DMS53 (cell line): ENCODE results near the gene REL.
"Not testable (repeated sequence)": the region's sequence is repeated elsewhere in the genome, so short reads cannot be mapped to it uniquely, and the experiment has no call there.

ENCODE experiments used
- DNase-seq: peaks from one replicate; lab custom pipeline; 2025; lab: John Stamatoyannopoulos, UW

Gene REL

GRCh38 chr2:60881047-60881932 lies at the start of gene REL:
Gene REL (plus strand): TSS chr2:60881574. CDS start chr2:60881841, 267 bp downstream.
- peak; percentile 97 for DNase-seq

GRCh38 chr2:60831921-60832320 lies 49.5 kb upstream of the REL start:
- no peak for DNase-seq

- no peak for DNase-seq
Observed at GRCh38 chr2:60832621-60833020, 48.8 kb upstream of the REL start.

DNA sequence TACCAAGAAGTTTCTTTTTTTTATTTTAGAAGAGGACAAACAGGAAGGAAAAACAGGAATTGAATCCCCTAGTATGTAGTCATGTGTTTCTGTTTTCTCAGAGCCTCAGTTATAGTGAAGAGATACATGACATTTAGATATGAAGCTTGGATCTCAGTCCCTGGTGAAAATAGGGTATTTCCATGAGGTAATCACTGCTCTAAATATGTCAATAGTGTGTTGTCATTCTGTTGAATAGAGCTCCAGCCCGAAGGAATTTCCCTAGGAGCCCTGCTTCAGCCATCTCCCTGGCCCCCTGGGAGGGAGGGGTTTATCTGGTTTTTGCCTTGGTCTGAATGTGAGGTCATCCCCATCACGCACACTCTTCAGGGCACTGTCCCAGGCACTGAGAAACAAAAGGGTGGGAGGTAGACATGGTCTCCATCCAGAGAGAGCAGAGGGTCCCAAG lies 47.1 kb upstream of the REL start:
- no peak for DNase-seq

DNA sequence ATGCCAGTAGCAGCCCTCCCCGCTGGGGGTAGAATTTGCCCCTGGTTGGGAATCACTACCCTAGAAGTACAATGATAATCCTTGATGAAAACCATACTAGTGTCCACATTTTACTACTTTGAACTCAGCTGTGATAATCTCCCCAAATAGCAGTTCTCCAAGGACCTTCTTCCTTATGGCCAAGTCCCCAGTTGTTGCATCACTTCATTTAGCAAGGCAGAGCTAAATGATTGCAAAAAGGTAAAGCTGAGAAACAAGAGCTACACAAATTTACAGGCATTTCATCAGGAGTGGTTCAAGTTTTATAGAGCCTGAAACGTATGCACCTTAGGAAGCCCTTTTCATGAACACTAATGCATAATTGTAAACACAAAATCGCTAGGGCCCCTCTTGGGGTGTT lies 44.9 kb upstream of the REL start:
- DNase-seq, result no peak

DNA sequence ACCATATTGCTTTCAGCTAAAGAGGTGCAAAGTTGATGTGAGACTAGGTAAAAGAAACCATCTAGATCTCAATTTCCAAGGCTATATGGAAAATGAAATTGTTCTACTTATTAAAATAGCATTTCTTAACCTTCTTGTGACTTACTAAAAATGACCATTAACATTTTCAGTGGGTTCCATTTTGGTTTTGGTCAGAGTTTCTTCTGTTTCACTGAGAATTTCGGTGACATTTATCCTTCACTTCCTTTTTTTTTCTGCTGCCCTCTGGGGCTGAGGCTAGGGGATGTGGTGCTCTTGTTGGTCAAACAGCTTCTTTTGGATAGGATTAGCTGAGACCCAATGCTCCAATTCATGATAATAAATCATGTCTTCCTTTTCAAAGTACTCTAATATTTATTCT lies 44.3 kb upstream of the REL start:
- no peak for DNase-seq

DNA sequence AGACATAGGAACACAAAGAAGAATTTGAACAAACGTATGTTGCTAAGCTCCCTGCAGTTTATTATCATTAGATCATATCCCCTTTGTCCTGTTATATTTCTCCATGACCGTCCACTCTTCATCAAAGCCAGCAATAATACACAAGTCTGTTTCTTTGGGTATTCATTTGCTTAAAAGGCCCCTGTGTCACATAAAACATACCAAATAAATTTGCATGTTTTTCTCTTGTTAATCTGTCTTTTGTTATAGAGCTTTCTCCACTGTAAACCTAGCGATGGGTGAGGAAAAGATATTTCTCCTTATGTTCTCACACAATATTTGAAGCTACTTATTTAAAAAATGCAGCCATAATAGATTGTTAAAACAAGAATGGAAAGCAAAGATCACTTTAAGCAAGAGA lies 42.9 kb upstream of the REL start:
- DNase-seq, result no peak

- no peak for DNase-seq
Observed at GRCh38 chr2:60839126-60839813, 42.1 kb upstream of the REL start.

DNA sequence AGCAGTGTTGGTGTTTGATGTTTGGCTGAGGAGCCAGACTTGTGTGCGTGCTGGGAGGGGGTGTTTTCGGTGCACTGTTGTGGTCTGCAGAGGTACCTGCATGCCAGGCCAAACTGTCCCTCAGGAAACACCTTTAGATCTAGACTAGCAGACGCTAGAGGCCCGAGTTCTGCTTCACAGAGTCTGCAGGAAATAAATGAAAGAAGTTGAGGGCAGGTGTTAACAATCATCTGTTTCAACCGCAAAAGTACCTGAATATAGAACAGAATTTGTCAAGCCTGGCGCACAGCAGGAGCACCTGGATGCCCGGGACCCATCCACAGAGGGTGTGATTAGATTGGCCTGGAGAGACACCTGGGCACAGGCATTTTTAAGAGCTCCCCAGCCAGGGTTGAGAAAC lies 40.5 kb upstream of the REL start:
- no peak for DNase-seq

DNA sequence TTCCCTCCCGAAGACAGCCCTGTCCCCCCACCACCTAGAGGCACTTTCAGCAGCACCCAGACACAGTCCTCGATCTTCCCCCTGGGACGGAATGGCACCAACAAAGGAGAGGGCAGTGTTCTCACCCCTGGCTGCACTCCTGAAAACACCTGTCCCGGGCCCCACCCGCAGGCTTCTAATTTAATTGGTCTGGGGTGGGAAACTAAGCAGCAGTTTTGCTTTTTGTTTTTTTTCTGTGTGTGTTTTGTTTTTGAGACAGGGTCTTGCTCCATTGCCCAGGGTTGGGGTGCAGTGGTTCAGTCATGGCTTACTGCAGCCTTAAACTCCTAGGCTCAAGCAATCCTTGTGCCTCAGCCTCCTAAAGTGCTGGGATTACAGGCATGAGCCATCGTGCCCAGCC lies 38.4 kb upstream of the REL start:
- DNase-seq, result no peak

DNA sequence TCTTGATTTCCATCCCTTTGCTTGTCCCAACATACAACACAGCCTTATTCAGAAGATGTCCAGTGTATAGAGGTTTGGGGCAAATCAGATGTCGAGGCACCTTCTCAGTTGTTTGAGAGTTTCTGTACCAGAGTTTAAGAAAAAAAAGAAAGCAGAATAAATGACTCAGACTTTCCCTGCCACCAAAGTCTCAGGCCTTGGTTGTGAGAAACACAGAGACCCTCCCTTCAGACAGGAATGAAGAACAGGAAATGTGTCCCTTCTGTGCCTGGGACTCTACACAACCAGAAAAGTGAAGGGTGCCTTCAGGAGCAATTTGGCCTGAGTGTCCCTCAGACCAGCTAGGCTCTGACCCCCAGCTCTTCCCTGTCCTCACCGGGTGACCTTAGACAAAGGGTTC lies 37.3 kb upstream of the REL start:
- no peak for DNase-seq

GRCh38 chr2:60847854-60848253 lies 33.5 kb upstream of the REL start:
- no peak for DNase-seq

DNA sequence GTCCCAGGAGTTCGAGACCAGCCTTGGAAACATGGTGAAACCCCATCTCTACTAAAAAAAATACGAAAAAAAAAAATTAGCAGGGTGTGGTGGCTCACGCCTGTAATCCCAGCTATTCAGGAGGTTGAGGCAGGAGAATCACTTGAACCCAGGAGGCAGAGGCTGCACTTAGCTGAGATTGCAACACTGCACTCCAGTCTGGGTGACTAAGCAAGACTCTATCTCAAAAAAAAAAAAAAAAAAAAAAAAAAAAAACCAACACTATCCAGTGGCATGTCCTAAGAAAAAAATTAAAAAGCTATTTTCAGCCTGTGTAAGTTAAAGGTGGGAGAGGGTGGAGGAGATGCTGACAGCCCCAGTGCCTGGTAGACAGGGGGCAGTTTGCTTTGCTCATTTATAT lies 32.2 kb upstream of the REL start:
- peak; percentile 46 for DNase-seq

GRCh38 chr2:60852282-60852860 lies 29.0 kb upstream of the REL start:
- DNase-seq, result no peak

- DNase-seq, result no peak
Observed at GRCh38 chr2:60853531-60853930, 27.8 kb upstream of the REL start.

DNA sequence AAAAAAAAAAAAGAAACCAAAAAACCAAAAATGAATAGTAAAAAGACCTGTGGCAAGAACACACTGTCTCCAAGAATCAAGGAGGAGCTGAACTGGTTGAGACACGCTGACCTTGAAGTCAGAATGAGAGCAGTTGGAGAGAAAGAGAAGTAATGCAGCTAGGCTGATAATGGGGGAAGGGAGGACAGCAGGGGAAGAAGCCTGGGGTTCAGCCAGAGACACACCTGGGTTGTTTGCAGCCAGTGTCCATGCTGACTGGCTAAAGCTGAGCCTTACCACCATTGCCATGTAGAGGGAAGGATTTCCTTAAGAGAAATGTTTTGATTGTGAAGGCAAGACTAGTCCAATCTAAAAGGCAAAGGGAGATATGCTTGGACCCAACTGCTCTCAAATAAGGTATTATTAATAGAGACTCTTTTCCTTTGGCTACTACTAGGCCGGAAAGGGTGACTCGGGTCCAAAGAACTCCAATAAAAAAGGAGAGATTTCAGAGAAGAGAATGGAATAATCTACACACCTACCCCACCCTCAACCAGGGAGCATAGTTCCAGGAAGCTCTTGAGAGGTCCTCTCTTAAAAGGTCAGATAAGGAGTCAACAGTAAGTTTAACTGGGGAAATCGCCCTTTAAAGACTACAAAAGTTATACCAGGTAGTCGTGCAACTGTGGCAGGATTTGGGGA lies 25.2 kb upstream of the REL start:
- DNase-seq, result no peak

DNA sequence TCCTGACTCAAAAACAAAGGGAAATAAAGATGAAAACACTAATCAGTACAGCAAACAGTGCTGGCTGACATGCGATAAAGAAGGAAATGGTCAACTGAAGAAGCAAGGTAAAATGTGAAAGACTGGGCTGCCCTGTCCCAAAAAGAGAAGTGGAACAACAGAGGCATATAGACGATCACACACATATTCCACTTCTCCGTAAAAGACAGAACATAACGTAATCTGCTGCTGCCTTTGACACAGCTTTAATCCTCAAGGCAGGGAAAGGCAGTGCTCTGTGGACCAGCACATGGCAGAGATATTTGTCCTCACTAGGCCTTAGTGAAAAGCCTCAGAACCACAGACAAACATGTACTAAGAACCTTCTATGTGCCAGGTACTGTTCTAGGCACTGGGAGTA lies 24.3 kb upstream of the REL start:
- no peak for DNase-seq

- DNase-seq, result peak; percentile 19
Observed at GRCh38 chr2:60858897-60859311, 22.5 kb upstream of the REL start.

DNA sequence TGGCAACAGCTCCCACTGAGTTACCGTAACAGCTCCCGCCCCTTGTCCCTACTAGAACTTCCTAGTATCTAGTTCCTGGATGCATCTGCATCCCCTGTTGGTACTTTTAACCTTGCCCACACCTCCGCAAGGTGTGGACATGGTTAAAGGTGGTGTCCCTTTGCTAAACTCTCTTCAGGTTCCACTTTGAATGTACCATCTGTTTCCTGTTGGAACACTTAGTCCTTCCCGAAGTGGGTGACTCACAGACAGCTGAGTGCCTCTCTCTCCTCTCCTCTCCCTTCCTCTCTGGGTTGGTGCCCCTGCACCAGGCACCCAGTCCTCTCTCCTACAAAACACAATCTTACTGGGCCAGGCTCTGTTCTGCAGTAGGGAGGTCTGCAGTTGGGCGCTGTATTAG lies 19.6 kb upstream of the REL start:
- peak; percentile 98 for DNase-seq

GRCh38 chr2:60862642-60863041 lies 18.7 kb upstream of the REL start:
- no peak for DNase-seq

DNA sequence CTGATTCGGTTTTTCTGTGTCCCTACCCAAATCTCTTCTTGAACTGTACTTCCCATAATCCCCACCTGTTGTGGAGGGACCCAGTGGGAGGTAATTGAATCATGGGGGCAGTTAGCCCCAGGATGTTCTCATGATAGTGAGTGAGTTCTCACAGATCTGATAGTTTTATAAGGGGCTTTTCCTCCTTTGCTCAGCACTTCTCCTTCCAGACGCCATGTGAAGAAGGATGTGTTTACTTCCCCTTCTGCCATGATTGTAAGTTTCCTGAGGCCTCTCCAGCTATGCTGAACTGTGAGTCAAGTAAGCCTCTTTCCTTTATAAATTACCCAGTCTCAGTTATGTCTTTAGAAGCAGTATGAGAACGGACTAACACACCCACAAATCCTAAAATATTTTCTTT lies 16.0 kb upstream of the REL start:
- DNase-seq, result not testable (repeated sequence)

DNA sequence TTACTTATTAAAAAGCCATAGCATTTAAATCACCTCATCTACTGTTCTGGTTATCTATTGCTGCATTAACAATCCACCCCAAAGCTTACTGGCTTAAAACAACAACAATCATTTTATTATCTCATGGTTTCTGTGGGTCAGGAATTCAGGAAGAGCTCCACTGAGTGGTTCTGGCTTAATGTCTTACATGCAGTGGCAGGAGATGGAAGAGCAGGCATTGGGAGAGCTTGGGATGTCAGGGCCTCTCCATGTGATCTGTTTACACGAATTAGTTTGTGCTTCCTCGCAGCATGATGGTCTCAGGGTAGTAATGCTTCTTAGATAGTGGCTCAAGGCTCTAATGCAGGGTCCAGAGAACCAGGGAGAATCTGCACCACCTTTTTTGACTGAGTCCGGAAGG lies 14.4 kb upstream of the REL start:
- DNase-seq, result no peak
